IPS DF 6.9 (cell line): ENCODE data around the gene STPG4.

Source experiments
- DNase-seq: peaks from one replicate; pipeline ENCODE4 v3.0.0-alpha.2; 2013; ENCODE audit warnings: low read depth, low spot score
- H3K27ac ChIP-seq: one replicate; pipeline ENCODE4 v1.5.1; 2013; ENCODE audit warnings: low read length, control low read depth
- H3K27me3 ChIP-seq: 2 replicates; pipeline ENCODE4 v1.6.1; 2013; ENCODE audit warnings: mild to moderate bottlenecking, low read length; ENCODE audit not compliant: control insufficient read depth, insufficient read depth
- H3K36me3 ChIP-seq: 2 replicates; pipeline ENCODE4 v1.6.1; 2013; ENCODE audit warnings: low read length; ENCODE audit not compliant: control insufficient read depth, insufficient read depth
- H3K4me1 ChIP-seq: 2 replicates; pipeline ENCODE4 v1.6.1; 2013; ENCODE audit warnings: low read length; ENCODE audit not compliant: control insufficient read depth, insufficient read depth
- H3K4me3 ChIP-seq: 2 replicates; pipeline ENCODE4 v1.5.1; 2013; ENCODE audit warnings: mild to moderate bottlenecking, low read length
- H3K9me3 ChIP-seq: 2 replicates; pipeline ENCODE4 v1.6.1; 2013; ENCODE audit warnings: low read length, inconsistent platforms; ENCODE audit not compliant: control insufficient read depth, insufficient read depth
- WGBS: extraction: QIAGEN DNeasy Blood & Tissue Kit; methylation state at CpG from one replicate; pipeline ENCODE4 v1.1.7; 2013; ENCODE audit warnings: mixed read lengths, missing lambda C conversion rate; ENCODE audit not compliant: insufficient read length, insufficient coverage; 5-methylcytosine and 5-hydroxymethylcytosine counted together

The STPG4 gene

DNA sequence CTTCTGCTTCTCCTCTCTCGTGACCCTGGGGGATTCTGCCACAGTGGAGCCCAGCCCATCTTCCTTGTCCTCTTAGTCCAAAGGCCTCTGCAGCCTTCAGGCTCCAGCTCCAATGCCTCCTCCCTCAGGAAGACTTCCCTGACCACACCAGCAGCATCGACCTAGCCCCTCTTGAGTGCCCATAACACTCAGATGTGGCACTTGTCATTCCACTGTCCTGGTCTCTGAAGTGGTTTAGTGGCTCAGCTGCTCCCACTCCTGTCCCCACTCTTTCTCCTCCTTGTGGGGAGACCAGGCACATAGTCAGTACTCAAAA is 97.5 kb downstream of the STPG4 start:
- no peak for DNase-seq
- H3K4me3 ChIP-seq: no peak overlapping the region
- peaks cover 3% of the 10 kb centered on the region; the same call in 1 of the 2 replicates for H3K4me1 ChIP-seq
- H3K36me3 ChIP-seq: no peaks in the 10 kb centered on the region
- no CpG with 5 or more reads among the region's 2 CpGs for WGBS
- H3K27ac ChIP-seq: no peak overlapping the region
- H3K27me3 ChIP-seq: no peaks in the 10 kb centered on the region
- no peaks in the 10 kb centered on the region for H3K9me3 ChIP-seq

GRCh38 chr2:47056868-47057686 is 98.0 kb downstream of the STPG4 start:
- DNase-seq: no peak
- no peaks in the 10 kb centered on the region for H3K9me3 ChIP-seq
- no CpG with 5 or more reads among the region's 15 CpGs for WGBS
- H3K27ac ChIP-seq: no peak overlapping the region
- H3K4me3 ChIP-seq: no peak overlapping the region
- H3K27me3 ChIP-seq: no peaks in the 10 kb centered on the region
- no peaks in the 10 kb centered on the region for H3K36me3 ChIP-seq
- peaks cover 3% of the 10 kb centered on the region; the same call in 1 of the 2 replicates for H3K4me1 ChIP-seq

- no peak overlapping the region for H3K27ac ChIP-seq
- H3K4me1 ChIP-seq: peaks cover 3% of the 10 kb centered on the region; the same call in 1 of the 2 replicates
- H3K4me3 ChIP-seq: no peak overlapping the region
- 0 out of 2 replicates have a peak, but pooled peaks cover 2% of the 10 kb centered on the region for H3K36me3 ChIP-seq
- no CpG with 5 or more reads among the region's 5 CpGs for WGBS
- H3K9me3 ChIP-seq: no peaks in the 10 kb centered on the region
- DNase-seq: no peak
- H3K27me3 ChIP-seq: no peaks in the 10 kb centered on the region
Measured at GRCh38 chr2:47056374-47056773, 98.7 kb downstream of the STPG4 start.

- no peaks in the 10 kb centered on the region for H3K9me3 ChIP-seq
- no peak overlapping the region for H3K4me3 ChIP-seq
- DNase-seq: no peak
- H3K36me3 ChIP-seq: 0 out of 2 replicates have a peak, but pooled peaks cover 2% of the 10 kb centered on the region
- H3K4me1 ChIP-seq: peaks cover 3% of the 10 kb centered on the region; the same call in 1 of the 2 replicates
- no CpG with 5 or more reads among the region's 4 CpGs for WGBS
- no peak overlapping the region for H3K27ac ChIP-seq
- no peaks in the 10 kb centered on the region for H3K27me3 ChIP-seq
Measured at GRCh38 chr2:47054868-47055267, 100.2 kb downstream of the STPG4 start.

GRCh38 chr2:47054036-47054555 is 101.0 kb downstream of the STPG4 start:
- Histone ChIP-seq H3K4me3 (no peak overlapping the region), H3K36me3 (0 out of 2 replicates have a peak, but pooled peaks cover 2% of the 10 kb centered on the region), H3K27me3 (no peaks in the 10 kb centered on the region), H3K27ac (no peak overlapping the region), H3K9me3 (no peaks in the 10 kb centered on the region), H3K4me1 (peaks cover 3% of the 10 kb centered on the region; the same call in 1 of the 2 replicates)
- no peak for DNase-seq
- no CpG with 5 or more reads among the region's 7 CpGs for WGBS

GRCh38 chr2:47052847-47053246 is 102.3 kb downstream of the STPG4 start:
- no peak for DNase-seq
- Histone ChIP-seq H3K4me3 (no peak overlapping the region), H3K27ac (no peak overlapping the region), H3K9me3 (no peaks in the 10 kb centered on the region), H3K4me1 (peaks cover 4% of the 10 kb centered on the region; the same call in 1 of the 2 replicates), H3K36me3 (0 out of 2 replicates have a peak, but pooled peaks cover 2% of the 10 kb centered on the region), H3K27me3 (no peaks in the 10 kb centered on the region)
- WGBS: no CpG with 5 or more reads among the region's 7 CpGs

DNA sequence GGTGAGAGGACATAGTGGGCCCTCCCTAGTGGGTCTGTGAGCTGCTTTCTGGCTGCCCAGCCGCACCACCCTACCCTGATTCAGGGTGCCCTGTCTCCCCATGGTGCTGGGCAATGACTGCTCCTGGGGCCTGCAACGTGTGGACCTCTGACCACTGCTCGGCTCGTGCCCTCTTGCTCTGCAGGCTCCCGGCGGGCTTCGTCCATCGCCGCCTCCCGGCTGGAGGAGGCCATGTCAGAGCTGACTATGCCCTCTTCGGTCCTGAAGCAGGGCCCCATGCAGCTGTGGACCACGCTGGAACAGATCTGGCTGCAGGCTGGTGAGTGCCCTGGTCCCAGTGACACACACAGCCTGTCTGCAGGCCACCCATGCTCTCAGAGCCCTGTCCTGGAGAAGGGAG is 103.5 kb downstream of the STPG4 start:
- no peak for DNase-seq
- no peaks in the 10 kb centered on the region for H3K9me3 ChIP-seq
- no peak overlapping the region for H3K4me3 ChIP-seq
- 0 out of 2 replicates have a peak, but pooled peaks cover 2% of the 10 kb centered on the region for H3K36me3 ChIP-seq
- no CpG with 5 or more reads among the region's 12 CpGs for WGBS
- H3K27ac ChIP-seq: no peak overlapping the region
- no peaks in the 10 kb centered on the region for H3K27me3 ChIP-seq
- H3K4me1 ChIP-seq: peaks cover 1% of the 10 kb centered on the region; the same call in 1 of the 2 replicates

- no peak for DNase-seq
- WGBS: no CpG with 5 or more reads among the region's 4 CpGs
Measured at GRCh38 chr2:47050762-47051161, 104.3 kb downstream of the STPG4 start.

GRCh38 chr2:47050021-47050760 is 104.9 kb downstream of the STPG4 start:
- H3K36me3 ChIP-seq: 0 out of 2 replicates have a peak, but pooled peaks cover 2% of the 10 kb centered on the region
- 0 out of 2 replicates have a peak, but pooled peaks cover 1% of the 10 kb centered on the region for H3K4me1 ChIP-seq
- no peak for DNase-seq

More at GRCh38 chr2:47050762-47051161, 104.3 kb downstream of the STPG4 start:
- H3K36me3 ChIP-seq: 0 out of 2 replicates have a peak, but pooled peaks cover 2% of the 10 kb centered on the region
- peaks cover 1% of the 10 kb centered on the region; the same call in 1 of the 2 replicates for H3K4me1 ChIP-seq
- no peak overlapping the region for H3K4me3 ChIP-seq
- no peaks in the 10 kb centered on the region for H3K27me3 ChIP-seq
- no peaks in the 10 kb centered on the region for H3K9me3 ChIP-seq
- H3K27ac ChIP-seq: no peak overlapping the region

GRCh38 chr2:47049502-47049901 is 105.6 kb downstream of the STPG4 start:
- Histone ChIP-seq H3K4me3 (no peak overlapping the region), H3K27ac (no peak overlapping the region), H3K27me3 (no peaks in the 10 kb centered on the region), H3K9me3 (no peaks in the 10 kb centered on the region), H3K4me1 (0 out of 2 replicates have a peak, but pooled peaks cover 1% of the 10 kb centered on the region), H3K36me3 (0 out of 2 replicates have a peak, but pooled peaks cover 2% of the 10 kb centered on the region)
- WGBS: no CpG with 5 or more reads among the region's 3 CpGs
- DNase-seq: no peak

More at GRCh38 chr2:47050021-47050760, 104.9 kb downstream of the STPG4 start:
- Histone ChIP-seq H3K9me3 (no peaks in the 10 kb centered on the region), H3K4me3 (no peak overlapping the region; the same call in 1 of the 2 replicates), H3K27me3 (no peaks in the 10 kb centered on the region), H3K27ac (no peak overlapping the region)
- WGBS: no CpG with 5 or more reads among the region's 6 CpGs
